SK-N-SH (cell line): Measurements from ENCODE around the gene NDUFB2. TPM values are rescaled to one million over a fixed set of nuclear protein-coding genes. Genes with fewer than 3 reads are reported as not detected.

Experiments
- CTCF ChIA-PET: fragments of 300-600, 350-600 bp; formaldehyde crosslinking; extraction: SDS; loops from one replicate; lab custom pipeline; 2021; lab: Yijun Ruan, JAX
- POLR2A ChIA-PET: fragments of 350-600 bp; sonication (Branson Sonifier 250); formaldehyde crosslinking; extraction: SDS; loops from one replicate; lab custom pipeline; 2020; ENCODE audit warnings: antibody characterized with exemption, inconsistent platforms; lab: Yijun Ruan, JAX
- DNase-seq: peaks from one replicate; pipeline ENCODE4 v3.0.0; 2012
- H2AFZ ChIP-seq: fragments of 200-600 bp; sonication (generic); 2 replicates; pipeline ENCODE4 v1.8.1; 2016; ENCODE audit warnings: antibody characterized with exemption, mild to moderate bottlenecking, low read depth
- H3F3A ChIP-seq: fragments of 200-600 bp; sonication (generic); replicated peaks from 2 replicates; pipeline ENCODE3; 2016; ENCODE audit warnings: antibody characterized with exemption, mild to moderate bottlenecking; ENCODE audit not compliant: insufficient read depth
- H3K27ac ChIP-seq, 2 experiments: fragments of 200-500 bp in 1 of 2; fragments of 200-600 bp in 1 of 2; sonication (Bioruptor generic) in 1 of 2; sonication (generic), shearing (Covaris generic) in 1 of 2; 2 replicates each; pipeline versions ENCODE4 v1.5.1 to v1.6.1; 2014 to 2016; ENCODE audit warnings: low read depth in 2 of 2, inconsistent platforms in 1 of 2, low read length in 1 of 2, mild to moderate bottlenecking in 1 of 2, mixed read lengths in 1 of 2
- H3K27me3 ChIP-seq: fragments of 200-600 bp; sonication (generic), shearing (Covaris generic); 2 replicates; pipeline ENCODE4 v1.6.1; 2016; ENCODE audit warnings: mixed run types; ENCODE audit not compliant: insufficient read depth
- H3K36me3 ChIP-seq, 2 experiments: fragments of 200-500 bp in 1 of 2; fragments of 200-600 bp in 1 of 2; sonication (Bioruptor generic) in 1 of 2; sonication (generic) in 1 of 2; replicated peaks in 1 of 2; 2 replicates each; pipeline versions ENCODE3 to v1.5.1; 2014 to 2016; ENCODE audit warnings: low read length in 1 of 2, mild to moderate bottlenecking in 1 of 2; ENCODE audit not compliant: insufficient read depth in 2 of 2, control insufficient read depth in 1 of 2
- H3K4me1 ChIP-seq, 2 experiments: fragments of 200-500 bp in 1 of 2; fragments of 200-600 bp in 1 of 2; sonication (Bioruptor generic) in 1 of 2; sonication (generic), shearing (Covaris generic) in 1 of 2; 2 replicates each; pipeline versions ENCODE4 v1.5.1 to v1.6.1; 2014 to 2016; ENCODE audit warnings: low read depth in 1 of 2, low read length in 1 of 2, mixed run types in 1 of 2; ENCODE audit not compliant: insufficient read depth in 2 of 2, control insufficient read depth in 1 of 2
- H3K4me2 ChIP-seq: fragments of 200-600 bp; sonication (generic), shearing (Covaris generic); 2 replicates; pipeline ENCODE4 v1.6.1; 2017; ENCODE audit warnings: mixed run types
- H3K4me3 ChIP-seq, 2 experiments: fragments of 200-500 bp in 1 of 2; fragments of 200-600 bp in 1 of 2; sonication (Bioruptor generic) in 1 of 2; sonication (generic), shearing (Covaris generic) in 1 of 2; 2 replicates each; pipeline versions ENCODE4 v1.5.1 to v1.8.1; 2014 to 2016; ENCODE audit warnings: low read depth in 2 of 2, inconsistent platforms in 1 of 2, low read length in 1 of 2, mild to moderate bottlenecking in 1 of 2, mixed read lengths in 1 of 2, moderate library complexity in 1 of 2
- H3K79me2 ChIP-seq: fragments of 200-600 bp; sonication (generic); 2 replicates; pipeline ENCODE4 v1.8.1; 2017; ENCODE audit warnings: mild to moderate bottlenecking; ENCODE audit not compliant: insufficient read depth
- H3K9ac ChIP-seq: fragments of 200-600 bp; sonication (generic); 2 replicates; pipeline ENCODE4 v1.6.1; 2017; ENCODE audit warnings: mixed run types
- H3K9me2 ChIP-seq: fragments of 200-600 bp; sonication (generic); 2 replicates; pipeline ENCODE4 v1.6.1; 2017; ENCODE audit warnings: mixed run types
- H3K9me3 ChIP-seq: fragments of 200-600 bp; sonication (generic); 2 replicates; pipeline ENCODE4 v1.6.1; 2017; ENCODE audit warnings: mixed run types, mild to moderate bottlenecking, moderate library complexity
- H4K20me1 ChIP-seq: fragments of 200-600 bp; sonication (generic); 2 replicates; pipeline ENCODE4 v1.6.1; 2017; ENCODE audit warnings: mild to moderate bottlenecking, mixed run types; ENCODE audit not compliant: insufficient read depth
- ELF1 ChIP-seq: IDR thresholded peaks from 2 replicates; pipeline ENCODE4 v1.4.0; 2012
- FOSL2 ChIP-seq: IDR thresholded peaks from 2 replicates; pipeline ENCODE4 v1.4.0; 2012; ENCODE audit warnings: low read depth, mild to moderate bottlenecking, moderate library complexity, borderline replicate concordance
- FOXJ3 ChIP-seq: sonication (generic); formaldehyde crosslinking; IDR thresholded peaks from 2 replicates; pipeline ENCODE4 v1.5.1; 2020; ENCODE audit warnings: mild to moderate bottlenecking, missing genetic modification reagents
- JUND ChIP-seq: IDR thresholded peaks from 2 replicates; pipeline ENCODE4 v1.4.0; 2012
- MEF2A ChIP-seq: IDR thresholded peaks from 2 replicates; pipeline ENCODE4 v1.4.0; 2012; ENCODE audit warnings: low read depth, borderline replicate concordance
- MXI1 ChIP-seq: IDR thresholded peaks from 2 replicates; pipeline ENCODE4 v1.6.1; 2012; ENCODE audit warnings: mild to moderate bottlenecking, low read depth, low read length, improper control_type of control experiment
- NRF1 ChIP-seq: IDR thresholded peaks from 2 replicates; pipeline ENCODE4 v1.6.1; 2012; ENCODE audit warnings: low read depth, mild to moderate bottlenecking, low read length
- POLR2AphosphoS5 ChIP-seq: IDR thresholded peaks from 2 replicates; pipeline ENCODE4 v1.6.1; 2012; ENCODE audit warnings: low read depth, low read length
- RAD21 ChIP-seq: IDR thresholded peaks from 2 replicates; pipeline ENCODE4 v1.6.1; 2012; ENCODE audit warnings: mild to moderate bottlenecking, low read length
- RXRA ChIP-seq: IDR thresholded peaks from 2 replicates; pipeline ENCODE4 v1.4.0; 2012; ENCODE audit warnings: low read depth, mild to moderate bottlenecking, borderline replicate concordance
- SMC3 ChIP-seq: IDR thresholded peaks from 2 replicates; pipeline ENCODE4 v1.6.1; 2012; ENCODE audit warnings: low read depth, low read length, improper control_type of control experiment
- TAF1 ChIP-seq: IDR thresholded peaks from 2 replicates; pipeline ENCODE4 v1.6.1; 2012; ENCODE audit warnings: low read depth, mild to moderate bottlenecking, low read length, moderate library complexity, borderline replicate concordance
- TCF12 ChIP-seq: IDR thresholded peaks from 2 replicates; pipeline ENCODE4 v1.4.0; 2012
- TEAD4 ChIP-seq: IDR thresholded peaks from 2 replicates; pipeline ENCODE4 v1.4.0; 2012; ENCODE audit warnings: mild to moderate bottlenecking, borderline replicate concordance; ENCODE audit not compliant: insufficient read depth
- YY1 ChIP-seq: IDR thresholded peaks from 2 replicates; pipeline ENCODE4 v1.4.0; 2012; ENCODE audit warnings: low read depth, mild to moderate bottlenecking
- WGBS: methylation state at CpG from one replicate; pipeline ENCODE4 v1.1.6; 2017; ENCODE audit warnings: low lambda C conversion rate; 5-methylcytosine and 5-hydroxymethylcytosine counted together
- polyA plus RNA-seq, 3 experiments: library from polyadenylated mRNA; depleted of rRNA; stranded (reverse); fragments of >200 nt; gene quantifications; 2 replicates each; pipeline ENCODE4 v1.2.3, GENCODE V29; 2012
- TF ChIP-seq, protein P1 (sequence below): fragments of 200-600 bp; sonication (generic); IDR thresholded peaks from 2 replicates; pipeline ENCODE4 v1.6.1; 2017; ENCODE audit warnings: antibody characterized with exemption, mild to moderate bottlenecking, moderate library complexity
- TF ChIP-seq, protein P2 (sequence below): IDR thresholded peaks from 2 replicates; pipeline ENCODE4 v1.4.0; 2012; ENCODE audit warnings: low read depth
- TF ChIP-seq, protein P3 (sequence below): IDR thresholded peaks from 2 replicates; pipeline ENCODE4; 2012
- TF ChIP-seq, protein P4 (sequence below): fragments of 150-350 bp; IDR thresholded peaks from 2 replicates; pipeline ENCODE4 v1.6.1; 2016; ENCODE audit warnings: mild to moderate bottlenecking, low read depth, low read length

The NDUFB2 gene
- polyA plus RNA-seq, 1 of the 3 experiments (the other 2 are of a cell fraction) = 1,214 TPM

DNA sequence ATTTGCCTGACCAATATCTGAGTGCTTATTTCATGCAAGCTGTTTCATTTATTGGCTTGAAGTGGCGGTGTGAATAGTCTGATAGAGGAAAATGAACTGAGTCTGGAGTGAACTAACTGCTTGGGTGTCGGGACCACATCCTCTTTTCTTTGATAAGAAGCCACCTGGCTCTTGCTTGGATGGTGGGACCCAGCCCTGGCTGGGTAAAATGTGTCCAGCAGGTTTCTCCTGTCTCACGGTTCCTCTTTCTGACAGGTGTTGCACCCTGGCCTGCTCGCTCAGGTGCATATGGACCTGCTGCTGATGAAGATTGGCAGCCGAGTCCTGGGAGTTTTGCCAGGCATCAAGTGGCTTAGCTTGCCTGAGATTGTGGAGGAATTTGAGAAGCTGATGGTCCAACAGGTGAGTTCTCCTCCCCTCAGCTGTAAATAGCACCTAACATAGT is 22.1 kb upstream of the NDUFB2 start:
- H3K4me2 ChIP-seq = peak overlapping the region; percentile 97; the same call in 1 of the 2 replicates
- POLR2A ChIA-PET = interaction anchor here (0.7 kb wide), 1 partner anchor 340 kb away, joined by 3 read pairs; no protein-coding TSS in a partner anchor
- CTCF ChIA-PET = interaction anchor here (0.8 to 4.5 kb wide), 20 partner anchors 10 to 545 kb away, joined by 3 to 45 read pairs (median 6); partner anchors contain the start of genes BRAF, MRPS33 and NDUFB2

DNA sequence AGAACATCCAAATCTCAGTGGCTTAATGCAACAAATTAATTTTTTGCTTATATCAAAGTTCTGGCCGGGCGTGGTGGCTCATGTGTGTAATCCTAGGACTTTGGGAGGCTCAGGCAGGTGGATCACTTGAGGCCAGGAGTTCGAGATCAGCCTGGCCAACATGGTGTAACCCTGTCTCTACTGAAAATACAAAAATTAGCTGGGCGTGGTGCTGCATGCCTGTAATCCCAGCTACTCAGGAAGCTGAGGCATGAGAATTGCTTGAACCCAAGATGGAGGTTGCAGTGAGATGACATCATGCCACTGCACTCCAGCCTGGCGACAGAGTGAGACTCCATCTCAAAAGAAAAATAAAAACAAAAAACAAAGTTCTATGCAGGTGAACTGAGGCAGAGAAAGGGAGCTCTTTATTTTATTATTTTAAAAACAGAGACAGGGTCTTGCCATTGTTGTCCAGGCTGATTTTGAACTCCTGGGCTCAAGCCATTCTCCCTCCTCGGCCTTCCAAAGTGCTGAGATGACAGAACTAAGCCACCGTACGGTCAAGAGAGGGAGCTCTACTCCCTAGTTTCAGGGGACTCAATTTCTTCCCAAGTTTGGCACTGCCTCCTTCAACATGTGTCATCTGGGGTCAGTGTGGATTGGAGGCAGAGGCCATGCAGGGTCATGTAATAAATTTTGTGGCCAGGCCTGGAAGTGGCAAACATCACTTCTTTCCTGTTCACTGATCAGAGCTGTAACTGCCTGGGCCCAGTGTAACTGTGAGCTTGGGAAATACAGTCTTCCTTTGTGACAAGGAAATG is 21.4 kb upstream of the NDUFB2 start:
- no peaks in the 10 kb centered on the region for H3K79me2 ChIP-seq
- H3K9me3 ChIP-seq = no peaks in the 10 kb centered on the region
- TF ChIP-seq FOSL2 (no peak), ELF1 (no peak), MEF2A (no peak), TAF1 (no peak), TCF12 (no peak), POLR2AphosphoS5 (no peak), SMC3 (peak; percentile 66), RAD21 (peak; percentile 82), FOXJ3 (no peak), TEAD4 (no peak), MXI1 (no peak), JUND (no peak)
- TF ChIP-seq, protein P1, sequence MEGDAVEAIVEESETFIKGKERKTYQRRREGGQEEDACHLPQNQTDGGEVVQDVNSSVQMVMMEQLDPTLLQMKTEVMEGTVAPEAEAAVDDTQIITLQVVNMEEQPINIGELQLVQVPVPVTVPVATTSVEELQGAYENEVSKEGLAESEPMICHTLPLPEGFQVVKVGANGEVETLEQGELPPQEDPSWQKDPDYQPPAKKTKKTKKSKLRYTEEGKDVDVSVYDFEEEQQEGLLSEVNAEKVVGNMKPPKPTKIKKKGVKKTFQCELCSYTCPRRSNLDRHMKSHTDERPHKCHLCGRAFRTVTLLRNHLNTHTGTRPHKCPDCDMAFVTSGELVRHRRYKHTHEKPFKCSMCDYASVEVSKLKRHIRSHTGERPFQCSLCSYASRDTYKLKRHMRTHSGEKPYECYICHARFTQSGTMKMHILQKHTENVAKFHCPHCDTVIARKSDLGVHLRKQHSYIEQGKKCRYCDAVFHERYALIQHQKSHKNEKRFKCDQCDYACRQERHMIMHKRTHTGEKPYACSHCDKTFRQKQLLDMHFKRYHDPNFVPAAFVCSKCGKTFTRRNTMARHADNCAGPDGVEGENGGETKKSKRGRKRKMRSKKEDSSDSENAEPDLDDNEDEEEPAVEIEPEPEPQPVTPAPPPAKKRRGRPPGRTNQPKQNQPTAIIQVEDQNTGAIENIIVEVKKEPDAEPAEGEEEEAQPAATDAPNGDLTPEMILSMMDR = peak; percentile 59
- TF ChIP-seq, protein P2, sequence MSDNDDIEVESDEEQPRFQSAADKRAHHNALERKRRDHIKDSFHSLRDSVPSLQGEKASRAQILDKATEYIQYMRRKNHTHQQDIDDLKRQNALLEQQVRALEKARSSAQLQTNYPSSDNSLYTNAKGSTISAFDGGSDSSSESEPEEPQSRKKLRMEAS = no peak
- TF ChIP-seq, all 33 proteins: peak for 3
- Histone ChIP-seq H3K36me3 (peaks cover 0 to 4% of the 10 kb centered on the region in 2 experiments), H3K4me1 (peaks cover 7 to 20% of the 10 kb centered on the region in 2 experiments; a peak in 2 of 4 replicates), H4K20me1 (no peaks in the 10 kb centered on the region), H3K9me2 (no peaks in the 10 kb centered on the region), H3K27ac (no peak overlapping the region), H3K4me3 (peak overlapping the region in 1 of 2 experiments; percentile 15; a peak in 1 of 4 replicates), H3K9ac (no peak overlapping the region), H3F3A (no peaks in the 10 kb centered on the region), H3K4me2 (peak overlapping the region; percentile 12; the same call in 1 of the 2 replicates), H3K27me3 (no peaks in the 10 kb centered on the region), H2AFZ (0 out of 2 replicates have a peak overlapping the region, but pooled peaks have one; percentile 20)
- POLR2A ChIA-PET = interaction anchor here (0.7 to 1.2 kb wide), 2 partner anchors 21 to 340 kb away, joined by 4 to 5 read pairs; partner anchors contain the start of genes MRPS33 and NDUFB2
- DNase-seq = peak; percentile 79
- CTCF ChIA-PET = interaction anchor here (0.7 to 4.5 kb wide), 28 partner anchors 9 to 975 kb away, joined by 3 to 45 read pairs (median 6); partner anchors contain the start of genes BRAF, MRPS33 and NDUFB2
- 80% methylated on average over 8 of the region's 8 CpGs for WGBS

More for the DNA sequence above, 22.1 kb upstream of the NDUFB2 start:
- Histone ChIP-seq H3K27me3 (no peaks in the 10 kb centered on the region), H3K9me2 (no peaks in the 10 kb centered on the region), H3K79me2 (no peaks in the 10 kb centered on the region), H2AFZ (no peak overlapping the region), H3K9ac (no peak overlapping the region), H3F3A (no peaks in the 10 kb centered on the region), H4K20me1 (no peaks in the 10 kb centered on the region), H3K36me3 (peaks cover 0 to 4% of the 10 kb centered on the region in 2 experiments), H3K4me1 (peaks cover 7 to 20% of the 10 kb centered on the region in 2 experiments; a peak in 2 of 4 replicates), H3K9me3 (no peaks in the 10 kb centered on the region), H3K4me3 (0 out of 4 replicates have a peak overlapping the region, but pooled peaks of 1 of the 2 experiments have one; percentile 15), H3K27ac (no peak overlapping the region)
- TF ChIP-seq NRF1 = no peak
- no peak for TF ChIP-seq TEAD4
- TF ChIP-seq MEF2A = no peak
- no peak for TF ChIP-seq RXRA
- TF ChIP-seq RAD21 = no peak
- TF ChIP-seq, protein P3, sequence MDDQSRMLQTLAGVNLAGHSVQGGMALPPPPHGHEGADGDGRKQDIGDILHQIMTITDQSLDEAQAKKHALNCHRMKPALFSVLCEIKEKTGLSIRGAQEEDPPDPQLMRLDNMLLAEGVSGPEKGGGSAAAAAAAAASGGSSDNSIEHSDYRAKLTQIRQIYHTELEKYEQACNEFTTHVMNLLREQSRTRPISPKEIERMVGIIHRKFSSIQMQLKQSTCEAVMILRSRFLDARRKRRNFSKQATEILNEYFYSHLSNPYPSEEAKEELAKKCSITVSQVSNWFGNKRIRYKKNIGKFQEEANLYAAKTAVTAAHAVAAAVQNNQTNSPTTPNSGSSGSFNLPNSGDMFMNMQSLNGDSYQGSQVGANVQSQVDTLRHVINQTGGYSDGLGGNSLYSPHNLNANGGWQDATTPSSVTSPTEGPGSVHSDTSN = no peak
- TF ChIP-seq, protein P4, sequence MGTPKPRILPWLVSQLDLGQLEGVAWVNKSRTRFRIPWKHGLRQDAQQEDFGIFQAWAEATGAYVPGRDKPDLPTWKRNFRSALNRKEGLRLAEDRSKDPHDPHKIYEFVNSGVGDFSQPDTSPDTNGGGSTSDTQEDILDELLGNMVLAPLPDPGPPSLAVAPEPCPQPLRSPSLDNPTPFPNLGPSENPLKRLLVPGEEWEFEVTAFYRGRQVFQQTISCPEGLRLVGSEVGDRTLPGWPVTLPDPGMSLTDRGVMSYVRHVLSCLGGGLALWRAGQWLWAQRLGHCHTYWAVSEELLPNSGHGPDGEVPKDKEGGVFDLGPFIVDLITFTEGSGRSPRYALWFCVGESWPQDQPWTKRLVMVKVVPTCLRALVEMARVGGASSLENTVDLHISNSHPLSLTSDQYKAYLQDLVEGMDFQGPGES = no peak
- TF ChIP-seq YY1 = no peak
- TF ChIP-seq FOXJ3 = no peak
- DNase-seq = no peak
- WGBS = 100% methylated on average over 5 of the region's 5 CpGs
